Body of pancreas (tissue), 4 donors: ENCODE measurements around the gene SLC9A8. TPM values are rescaled to one million over a fixed set of nuclear protein-coding genes. Genes with fewer than 3 reads are reported as not detected.

Source experiments
- ATAC-seq: fragments of 150-250 bp; one replicate; pipeline ENCODE4 v1.9.1; 2016
- DNase-seq, 4 donors: peaks; one replicate each; pipeline ENCODE4 v3.0.0-alpha.2; 2019
- H3K27ac ChIP-seq, 4 donors: fragments of 200-600 bp; sonication (generic); 1 replicate in 3 of 4; 2 replicates in 1 of 4; pipeline versions ENCODE4 v1.5.1 to v1.6.1; 2016 to 2019; ENCODE audit warnings: mild to moderate bottlenecking in 1 of 4, mixed read lengths in 1 of 4, moderate library complexity in 1 of 4
- H3K27me3 ChIP-seq, 2 donors: fragments of 200-600 bp; sonication (generic); one replicate each; pipeline ENCODE4 v1.6.0; 2016; ENCODE audit warnings: mild to moderate bottlenecking in 1 of 2
- H3K36me3 ChIP-seq, 2 donors: fragments of 200-600 bp; sonication (generic); replicated peaks in 1 of 2; 2 replicates each; pipeline ENCODE4 v1.5.1; 2016; ENCODE audit warnings: low read depth in 2 of 2; ENCODE audit not compliant: insufficient read depth in 1 of 2
- H3K4me1 ChIP-seq: fragments of 200-600 bp; sonication (generic); one replicate; pipeline ENCODE4 v1.6.0; 2016
- H3K4me3 ChIP-seq, 2 donors: fragments of 200-600 bp; sonication (generic); 1 replicate in 1 of 2; 2 replicates in 1 of 2; pipeline ENCODE4 v1.5.1; 2016 to 2019
- H3K9me3 ChIP-seq, 3 donors: fragments of 200-600 bp; sonication (generic); 1 replicate in 2 of 3; 2 replicates in 1 of 3; pipeline ENCODE4 v1.5.1; 2016
- CTCF ChIP-seq, 7 experiments: fragments of 450-650 bp in 4 of 7; fragments of 200-600 bp in 3 of 7; sonication (generic) in 3 of 7; IDR thresholded peaks; one replicate each; pipeline ENCODE4 v1.5.1; 2016 to 2019; ENCODE audit warnings: antibody characterized with exemption in 7 of 7
- POLR2A ChIP-seq, 3 donors: fragments of 450-650 bp; IDR thresholded peaks; one replicate each; pipeline ENCODE4 v1.6.1; 2016; ENCODE audit warnings: antibody characterized with exemption in 3 of 3, mild to moderate bottlenecking in 2 of 3
- WGBS, 2 donors: methylation state at CpG; one replicate each; pipeline ENCODE4 v1.1.5; 2017; 5-methylcytosine and 5-hydroxymethylcytosine counted together
- intact Hi-C: fragments of 100-400 bp; cut with DNase I; formaldehyde crosslinking; loops from one replicate; pipeline ENCODE4 v1.15.1; 2023
- total RNA-seq, 2 donors: library from RNA; depleted of rRNA; stranded (reverse); fragments of >200 nt; gene quantifications; one replicate each; pipeline ENCODE4 v1.1.0, GENCODE V29; 2016

Gene SLC9A8
- total RNA-seq, 2 donors from 2014 or later: 5.9 to 11.2 TPM

- ATAC-seq (no peak), DNase-seq (no peak)
- TF ChIP-seq POLR2A (IDR thresholded peaks at IDR 0.05) (no peak), CTCF (IDR thresholded peaks at IDR 0.05) (no peak)
- H3K4me3 ChIP-seq: no peak overlapping the region
- H3K36me3 ChIP-seq: peaks cover 0 to 2% of the 10 kb centered on the region in 2 donors
- intact Hi-C loops: no loop called here
- no peaks in the 10 kb centered on the region for H3K4me1 ChIP-seq
- H3K27ac ChIP-seq: no peak overlapping the region
- no peaks in the 10 kb centered on the region for H3K9me3 ChIP-seq
- no peaks in the 10 kb centered on the region for H3K27me3 ChIP-seq
- 74 to 86% methylated on average over 7 of the region's 7 CpGs for WGBS, 2 donors
These were observed 39.4 kb downstream of the SLC9A8 start for GRCh38 chr20:49851991-49852390.

GRCh38 chr20:49852522-49853080 is 40.0 kb downstream of the SLC9A8 start:
- H3K9me3 ChIP-seq: no peaks in the 10 kb centered on the region
- peaks cover 0 to 2% of the 10 kb centered on the region in 2 donors for H3K36me3 ChIP-seq
- TF ChIP-seq POLR2A (IDR thresholded peaks at IDR 0.05): no peak
- TF ChIP-seq CTCF (IDR thresholded peaks at IDR 0.05): no peak
- ATAC-seq (no peak), DNase-seq (no peak)
- H3K4me3 ChIP-seq: no peak overlapping the region
- intact Hi-C loops: no loop called here
- H3K27me3 ChIP-seq: no peaks in the 10 kb centered on the region
- H3K27ac ChIP-seq: no peak overlapping the region
- H3K4me1 ChIP-seq: no peaks in the 10 kb centered on the region
- WGBS, 2 donors: 83 to 84% methylated on average over 8 of the region's 8 CpGs

GRCh38 chr20:49853640-49854039 is 41.0 kb downstream of the SLC9A8 start:
- Histone ChIP-seq H3K27me3 (no peaks in the 10 kb centered on the region), H3K9me3 (no peaks in the 10 kb centered on the region), H3K4me1 (no peaks in the 10 kb centered on the region), H3K27ac (no peak overlapping the region), H3K4me3 (no peak overlapping the region), H3K36me3 (no peaks in the 10 kb centered on the region)
- intact Hi-C loops: no loop called here
- WGBS, 2 donors: 89 to 93% methylated on average over 3 to 5 of the region's 5 CpGs
- peak in 1 of 4 donors; percentile 41 for DNase-seq
- no peak for TF ChIP-seq POLR2A (IDR thresholded peaks at IDR 0.05)
- TF ChIP-seq CTCF (IDR thresholded peaks at IDR 0.05): no peak
- ATAC-seq: no peak

- TF ChIP-seq POLR2A (IDR thresholded peaks at IDR 0.05) (no peak), CTCF (IDR thresholded peaks at IDR 0.05) (no peak)
- 73 to 80% methylated on average over 9 to 10 of the region's 10 CpGs for WGBS, 2 donors
- Histone ChIP-seq H3K9me3 (no peaks in the 10 kb centered on the region), H3K4me3 (no peak overlapping the region), H3K36me3 (no peaks in the 10 kb centered on the region), H3K27me3 (no peaks in the 10 kb centered on the region), H3K4me1 (no peaks in the 10 kb centered on the region), H3K27ac (no peak overlapping the region)
- no peak for DNase-seq
- ATAC-seq: no peak
- intact Hi-C loops: no loop called here
These were observed 41.7 kb downstream of the SLC9A8 start for GRCh38 chr20:49854190-49854875.

- Histone ChIP-seq H3K27ac (no peak overlapping the region), H3K4me1 (no peaks in the 10 kb centered on the region), H3K36me3 (no peaks in the 10 kb centered on the region), H3K9me3 (no peaks in the 10 kb centered on the region), H3K4me3 (no peak overlapping the region), H3K27me3 (no peaks in the 10 kb centered on the region)
- TF ChIP-seq CTCF (IDR thresholded peaks at IDR 0.05) (no peak), POLR2A (IDR thresholded peaks at IDR 0.05) (no peak)
- DNase-seq: no peak
- WGBS, 2 donors: 92 to 95% methylated on average over 3 of the region's 3 CpGs
- intact Hi-C loops: no loop called here
- no peak for ATAC-seq
These were observed 44.3 kb downstream of the SLC9A8 start for GRCh38 chr20:49856904-49857303.
